C4-2B (cell line): ENCODE results near the gene FHDC1.

ENCODE experiments used
- CTCF ChIP-seq: fragments of 450-650 bp; conservative IDR thresholded peaks from 2 replicates; pipeline ENCODE4 v1.5.1; 2017; ENCODE audit warnings: mild to moderate bottlenecking
- ZFX ChIP-seq: fragments of 450-650 bp; IDR thresholded peaks from 2 replicates; pipeline ENCODE4 v1.6.1; 2017

- no peak for TF ChIP-seq CTCF
- no peak for TF ChIP-seq ZFX
Measured at GRCh38 chr4:152894673-152895072, 41.5 kb upstream of the FHDC1 start.
